ENCODE data around the gene VAV3.
A peak's percentile ranks its signal among the peaks of the same experiment; 100 is the strongest.

VAV3 gene

DNA sequence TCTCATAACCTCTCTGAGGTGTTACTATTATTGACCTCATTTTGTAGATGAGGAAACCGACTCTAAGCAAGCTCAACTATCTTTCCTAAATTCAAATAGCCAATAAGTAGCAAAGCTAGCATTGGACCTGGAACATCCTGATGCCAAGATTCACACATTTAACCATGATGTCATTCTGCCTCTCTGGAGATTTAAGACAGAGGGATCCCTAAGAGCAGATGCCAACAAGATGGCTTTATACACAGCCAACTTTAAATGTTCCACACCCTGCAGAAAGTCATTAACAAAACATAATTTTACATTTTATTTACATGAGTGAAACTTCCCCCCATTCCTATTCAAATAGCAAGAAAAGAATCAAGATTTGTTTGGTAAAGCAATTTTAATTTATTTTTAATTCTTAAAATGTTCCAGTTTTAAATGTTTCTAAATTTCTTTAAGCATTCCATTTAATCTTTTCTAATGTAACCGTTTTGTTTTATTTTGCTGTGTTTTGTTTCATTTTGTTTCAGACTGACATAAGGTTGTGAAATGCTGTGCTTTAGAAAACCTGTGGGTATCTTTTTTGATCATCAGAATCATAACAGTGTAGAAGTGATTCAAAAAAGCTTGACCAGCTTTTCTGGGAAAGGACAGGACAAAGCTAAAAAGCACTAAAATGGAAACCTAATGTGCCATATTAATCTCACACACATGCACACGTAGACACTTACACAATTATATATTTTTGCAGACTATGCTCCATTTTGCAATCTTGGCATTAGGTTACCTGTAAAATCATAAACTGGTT lies 7.6 kb upstream of the VAV3 start:
- no peak for DNase-seq

DNA sequence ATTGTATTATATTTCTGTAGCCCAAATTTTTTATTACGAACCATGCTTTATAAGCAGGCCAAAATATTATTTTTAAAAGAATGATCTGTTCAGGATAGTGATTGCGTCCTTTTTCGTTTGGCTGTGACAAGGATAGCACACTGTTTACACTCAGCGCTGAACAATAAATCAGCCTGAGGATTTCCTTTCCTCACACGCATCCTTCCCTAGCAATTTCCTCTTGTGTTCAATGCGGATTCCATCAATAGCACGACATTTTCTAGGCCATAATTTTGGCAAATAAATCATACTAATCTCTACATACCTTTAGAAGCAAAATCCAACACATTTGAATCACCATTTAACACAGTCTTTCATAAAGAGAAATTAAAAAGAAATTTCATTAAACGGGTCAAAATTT lies 1.6 kb upstream of the VAV3 start:
- DNase-seq = no peak

DNA sequence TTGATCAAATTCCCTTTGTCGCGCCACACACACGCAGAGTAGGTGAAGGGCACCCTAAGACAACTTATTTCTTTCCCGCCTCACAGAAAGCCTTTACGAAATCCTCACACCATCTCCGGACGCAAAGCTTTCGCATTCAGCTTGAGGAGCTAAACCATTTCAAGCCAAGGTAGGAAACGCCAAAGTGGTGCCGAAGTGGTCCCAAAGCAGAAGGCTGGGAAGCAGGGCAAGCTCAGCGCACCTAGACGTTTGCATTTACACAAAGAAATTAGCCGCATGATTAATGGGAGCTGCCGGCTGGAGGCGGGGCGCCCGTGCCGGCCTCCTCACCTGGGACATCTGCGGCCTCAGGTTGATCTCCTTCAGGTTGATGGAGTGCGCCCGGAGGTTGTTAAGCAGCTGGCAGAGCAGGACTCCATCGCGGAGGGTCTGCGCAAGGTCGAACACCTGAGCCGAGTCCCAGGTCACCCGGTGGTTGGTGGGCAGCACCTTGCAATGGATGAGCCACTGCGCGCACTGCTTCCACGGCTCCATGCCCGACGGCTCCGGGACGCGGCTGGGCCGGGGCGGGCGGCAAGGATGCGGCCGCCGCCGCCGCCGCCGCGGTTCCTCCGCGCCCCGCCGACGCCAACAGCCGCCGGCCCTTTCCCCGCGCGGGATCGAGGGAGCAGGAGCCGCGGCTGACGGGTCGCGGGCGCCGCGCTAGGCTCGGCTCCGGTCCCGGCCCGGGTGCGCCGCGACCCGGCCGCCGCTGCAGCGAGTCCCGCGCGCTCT lies 457 bp downstream of the VAV3 start:
- DNase-seq = no peak

DNA sequence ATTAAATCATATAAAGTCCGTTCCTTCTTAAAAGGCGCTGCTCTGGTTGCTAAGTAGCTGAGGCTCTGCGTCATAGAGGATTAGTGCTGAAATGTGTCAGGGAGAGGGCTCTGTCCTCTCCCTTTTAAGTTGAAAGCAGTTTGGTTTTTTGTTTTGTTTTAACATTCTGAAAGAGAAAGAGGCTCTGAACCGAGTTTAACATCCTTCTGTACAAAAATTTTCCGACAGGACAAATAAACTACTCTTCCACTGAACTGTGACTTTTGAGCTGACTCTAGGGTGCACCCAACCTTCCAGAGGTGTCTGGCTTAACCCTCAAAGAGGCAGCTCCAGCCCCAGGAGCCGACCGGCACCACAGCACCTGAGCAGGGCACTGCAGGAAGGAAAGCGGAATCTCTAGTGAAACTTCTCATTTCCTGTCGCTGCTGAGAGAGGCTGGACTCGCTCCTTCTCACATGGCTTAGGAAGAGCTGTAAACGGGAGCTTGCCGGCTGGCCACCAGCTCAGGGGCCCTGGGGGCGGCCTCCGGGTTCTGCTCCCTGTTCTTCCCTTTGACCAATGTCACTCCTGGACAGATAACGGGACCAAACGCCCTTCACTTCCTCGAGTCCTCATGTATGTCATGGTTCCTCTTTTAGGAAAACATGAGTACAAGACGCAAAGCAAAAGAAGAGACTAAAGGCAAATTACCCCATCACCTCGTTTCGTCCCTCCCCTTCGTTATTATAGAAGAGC lies 1.2 kb downstream of the VAV3 start:
- DNase-seq = no peak

DNA sequence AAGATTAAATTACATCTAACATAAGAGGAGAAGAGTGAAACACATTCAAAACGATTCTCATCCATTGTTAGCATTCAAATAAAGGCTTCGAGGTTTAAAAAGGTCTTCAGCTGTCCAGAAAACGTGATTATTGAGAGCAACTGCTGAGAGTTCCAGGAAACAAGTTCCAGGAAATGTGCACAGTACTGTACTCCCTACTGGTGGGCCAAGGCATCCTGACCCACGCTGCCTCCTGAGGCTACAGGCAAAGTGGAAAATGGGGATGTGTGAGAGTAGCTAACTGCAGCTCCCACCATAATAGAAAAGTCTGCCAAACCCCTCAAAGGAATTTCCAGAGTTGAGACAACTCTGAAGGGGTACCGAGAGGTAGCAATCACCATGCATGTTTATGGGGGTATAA lies 2.0 kb downstream of the VAV3 start:
- no peak for DNase-seq

DNA sequence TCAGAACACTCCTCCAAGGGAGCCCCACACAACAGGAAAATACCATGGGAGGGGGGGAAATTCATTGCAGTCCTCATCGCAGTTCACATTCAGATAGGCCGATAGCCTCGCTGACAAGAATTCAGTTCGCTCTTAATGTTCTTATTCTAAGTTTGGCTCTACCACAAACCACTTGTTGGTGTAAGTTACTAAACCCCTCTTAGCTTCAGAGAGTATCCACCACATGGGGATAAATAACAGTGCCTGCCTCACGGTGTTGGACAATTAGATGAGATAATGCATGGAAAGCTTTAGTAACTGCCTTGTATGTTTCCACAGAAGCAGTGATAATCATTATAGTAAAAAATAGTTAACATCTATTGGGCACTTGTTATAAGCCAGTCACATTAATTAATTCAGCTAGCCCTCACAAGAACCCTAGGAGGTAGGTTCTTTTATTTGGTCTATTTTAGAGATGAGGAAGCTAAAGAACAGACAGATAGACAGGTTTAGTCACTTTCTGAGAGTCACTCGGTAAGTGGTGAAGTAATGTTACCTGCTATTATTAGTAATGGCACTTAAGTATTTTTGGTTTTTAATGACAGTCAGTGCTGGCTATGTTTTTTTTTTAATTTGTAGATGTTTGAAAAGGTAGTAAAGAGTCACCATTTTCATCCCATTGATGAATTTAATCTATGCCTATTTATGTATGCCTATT lies 10.1 kb downstream of the VAV3 start:
- DNase-seq = no peak

DNA sequence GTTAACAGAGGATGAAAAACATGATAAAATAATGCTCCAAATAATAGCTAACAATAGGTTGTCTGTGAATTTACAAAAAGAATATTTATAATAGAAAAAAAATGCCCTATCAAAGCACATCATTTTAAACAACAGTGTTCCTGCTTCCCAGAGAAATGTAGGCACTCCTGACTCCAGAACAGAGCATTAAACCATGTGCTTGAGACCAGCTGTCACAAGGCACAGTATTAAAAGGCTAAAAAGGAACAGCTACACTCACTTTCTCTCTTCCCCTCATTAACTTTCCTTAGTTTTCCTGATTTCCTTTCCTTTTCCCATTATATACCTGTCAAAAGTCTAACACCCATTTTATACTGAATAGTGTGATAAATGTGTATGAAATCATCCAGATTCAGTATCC lies 10.9 kb downstream of the VAV3 start:
- no peak for DNase-seq

DNA sequence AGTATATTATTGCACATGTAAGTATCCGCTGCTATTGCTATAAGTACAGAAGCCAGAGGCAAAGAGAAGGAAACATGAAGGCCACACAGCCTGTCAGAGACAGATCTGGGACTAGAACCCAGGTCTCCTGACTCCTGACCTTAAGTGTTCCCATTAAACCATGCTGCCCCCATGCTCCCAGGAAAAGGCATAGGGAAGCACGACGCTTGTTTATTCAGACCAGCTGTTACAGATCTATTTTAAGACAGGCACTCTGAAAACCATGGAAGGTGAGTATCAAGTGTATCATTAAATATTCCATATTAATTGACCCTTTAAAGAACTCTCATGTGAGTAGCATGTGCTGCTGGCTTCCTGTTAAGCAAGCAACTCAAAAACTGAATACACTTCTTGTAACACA lies 11.4 kb downstream of the VAV3 start:
- DNase-seq = no peak

DNA sequence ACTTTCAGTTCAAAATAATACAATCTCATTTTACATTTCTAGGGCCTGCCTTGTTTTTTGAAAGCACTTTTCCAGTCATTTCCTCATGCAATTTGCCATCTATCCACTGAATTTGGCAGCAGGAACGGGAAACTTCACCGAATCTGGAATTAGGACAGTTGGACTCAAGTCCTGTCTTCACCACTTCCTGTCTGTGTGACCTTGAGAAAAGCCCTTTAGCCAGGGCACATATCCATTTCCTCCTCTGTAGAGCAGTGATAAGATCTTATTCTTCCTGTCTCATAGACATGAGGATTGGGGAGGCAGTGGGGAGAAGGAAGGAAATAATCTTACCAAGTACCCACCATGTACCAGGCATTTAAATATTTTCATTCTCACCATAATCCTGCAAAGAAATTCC lies 12.0 kb downstream of the VAV3 start:
- DNase-seq = no peak

DNA sequence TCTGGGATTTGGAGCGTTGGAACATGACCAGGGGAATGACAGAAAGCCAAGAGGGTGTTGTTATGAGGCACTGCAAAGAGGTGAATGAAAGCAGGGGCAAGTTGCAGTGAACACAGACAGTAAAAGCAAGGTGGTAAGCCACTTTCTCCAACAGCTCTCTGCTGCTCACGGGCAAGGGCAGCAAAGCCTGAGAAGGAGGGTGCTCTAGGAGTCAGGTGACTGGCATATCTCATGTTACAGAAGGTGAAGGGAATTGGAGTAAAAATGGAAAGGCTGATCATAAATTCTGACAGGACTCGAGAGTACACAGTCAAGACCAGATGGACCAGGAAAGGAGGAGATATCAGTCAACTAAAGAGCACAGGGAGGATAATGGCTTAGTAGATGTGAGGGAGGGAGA lies 14.5 kb downstream of the VAV3 start:
- no peak for DNase-seq

DNA sequence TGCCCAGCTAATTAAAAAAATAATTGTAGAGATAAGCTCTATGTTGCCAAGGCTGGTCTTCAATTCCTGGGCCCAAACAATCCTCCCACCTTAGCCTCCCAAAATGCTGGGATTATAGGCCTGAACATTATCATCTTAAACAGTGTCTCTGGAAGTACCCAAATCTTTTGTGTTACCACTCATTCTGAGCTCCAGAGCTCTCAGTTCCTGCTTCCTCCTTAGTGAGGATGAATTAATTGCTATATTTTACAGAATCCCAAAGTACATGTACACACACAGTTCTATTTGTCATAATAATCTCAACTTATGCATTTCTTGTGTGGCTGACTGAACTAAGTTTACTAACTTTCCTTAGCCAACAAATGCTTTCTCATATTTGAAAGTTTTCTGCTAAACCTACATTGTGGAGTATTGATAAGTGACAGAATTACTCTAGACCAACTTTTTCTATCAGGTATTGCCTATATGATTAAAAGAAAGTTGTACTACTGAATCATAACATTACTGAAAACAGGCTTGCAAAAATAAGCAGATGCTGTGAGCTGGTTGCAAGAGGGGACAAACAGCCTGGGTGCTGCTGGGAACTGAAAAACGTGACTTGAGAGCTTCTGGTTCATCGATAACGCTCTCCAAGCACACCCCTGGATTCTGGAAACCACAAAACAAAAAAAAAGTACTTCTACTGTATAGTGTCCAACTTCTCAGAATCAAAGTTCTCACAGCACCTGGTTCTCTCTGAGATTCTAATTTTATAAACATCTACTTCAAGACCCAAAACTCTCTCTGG lies 15.3 kb downstream of the VAV3 start:
- no peak for DNase-seq

DNA sequence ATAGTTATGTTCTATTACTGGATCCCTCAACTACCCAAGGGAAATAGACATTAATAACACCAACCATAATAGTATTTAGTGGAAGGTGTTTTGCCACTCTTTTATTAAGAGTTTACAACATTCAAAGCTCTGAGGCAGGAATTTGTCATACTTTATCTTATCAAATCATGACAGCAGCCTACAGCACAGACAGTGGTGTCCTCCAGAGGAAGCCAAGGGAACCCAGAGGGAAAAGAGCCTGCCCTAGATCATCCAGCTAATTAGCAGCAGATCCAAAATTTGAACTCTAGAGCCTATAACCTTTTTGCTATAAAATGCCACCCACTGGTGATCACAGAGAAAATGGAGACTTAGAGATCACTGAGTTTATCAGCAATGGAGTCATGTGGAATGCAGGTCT lies 18.2 kb downstream of the VAV3 start:
- DNase-seq = no peak

DNA sequence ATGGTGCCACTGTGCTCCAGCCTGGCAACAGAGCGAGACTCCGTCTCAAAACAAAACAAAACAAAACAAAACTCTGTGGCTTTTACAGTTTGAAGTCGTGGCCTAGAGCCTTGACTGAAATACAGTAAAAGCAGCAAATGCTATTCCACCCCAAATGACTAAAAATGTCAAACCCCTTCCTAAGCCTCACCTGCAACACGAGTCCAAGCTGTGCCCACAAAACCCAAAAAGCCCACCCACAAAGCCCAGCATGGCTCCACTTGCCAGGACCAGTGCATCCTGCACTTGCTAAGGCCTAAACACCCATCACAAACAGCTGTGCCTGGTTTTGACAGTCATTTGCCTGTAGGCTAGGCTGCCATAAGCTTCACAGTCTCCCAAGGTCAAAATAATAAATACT lies 21.3 kb downstream of the VAV3 start:
- no peak for DNase-seq

DNA sequence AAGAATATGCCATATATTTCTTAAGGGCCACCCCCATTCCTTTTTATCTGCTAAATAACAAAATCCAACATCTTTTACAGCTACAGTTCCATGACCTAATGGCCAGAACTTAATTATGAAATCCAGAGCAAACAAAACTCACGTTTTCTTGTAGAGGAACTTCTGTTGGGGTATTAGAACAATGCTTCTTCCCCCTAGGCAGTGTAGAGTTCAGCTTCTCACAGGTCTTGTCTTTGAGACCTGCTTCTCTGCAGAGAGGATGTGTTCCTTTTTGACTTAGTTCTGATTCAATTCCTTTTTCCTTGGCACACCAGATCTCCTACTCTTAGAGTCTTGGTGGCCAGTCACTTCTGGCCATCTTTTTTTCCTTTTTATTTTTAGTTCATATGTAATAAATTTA lies 22.2 kb downstream of the VAV3 start:
- DNase-seq = no peak

DNA sequence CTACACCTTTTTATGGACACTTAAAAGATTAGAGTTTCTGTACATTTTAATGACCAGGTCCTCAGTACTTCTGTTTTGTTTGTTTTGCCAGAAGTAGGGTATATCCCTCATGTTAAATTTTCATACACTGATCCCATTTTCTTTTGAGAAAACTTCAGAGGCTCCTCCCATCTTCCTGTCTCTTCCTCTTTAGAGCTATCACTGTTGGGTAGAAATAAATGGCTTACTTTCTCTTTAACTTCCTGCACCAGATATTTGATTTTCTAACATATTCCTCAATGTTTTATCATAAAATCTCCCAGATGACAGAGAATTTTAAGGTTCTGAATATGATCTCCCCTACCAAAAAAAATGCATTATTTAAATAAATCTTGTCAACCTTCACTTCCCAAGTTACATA lies 23.4 kb downstream of the VAV3 start:
- no peak for DNase-seq

DNA sequence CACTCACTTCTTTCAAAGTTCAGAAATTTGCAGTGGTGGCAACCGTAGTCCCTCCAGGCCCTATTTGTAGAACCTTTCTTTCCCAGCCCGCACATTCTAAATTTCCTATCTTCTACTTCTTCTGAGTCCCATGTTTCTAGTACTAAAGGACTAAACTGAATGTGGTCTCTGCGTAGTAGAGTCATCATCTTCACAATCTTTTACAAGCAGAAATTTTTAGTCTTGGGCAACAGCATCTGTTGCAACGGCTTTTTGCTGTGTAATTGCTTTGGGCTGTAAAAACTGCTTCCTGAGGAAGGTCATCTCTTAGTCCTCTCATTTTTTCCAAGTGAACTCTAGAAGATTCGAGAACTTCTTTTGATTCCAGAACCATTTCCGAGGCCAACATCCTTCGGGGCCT lies 23.9 kb downstream of the VAV3 start:
- no peak for DNase-seq

DNA sequence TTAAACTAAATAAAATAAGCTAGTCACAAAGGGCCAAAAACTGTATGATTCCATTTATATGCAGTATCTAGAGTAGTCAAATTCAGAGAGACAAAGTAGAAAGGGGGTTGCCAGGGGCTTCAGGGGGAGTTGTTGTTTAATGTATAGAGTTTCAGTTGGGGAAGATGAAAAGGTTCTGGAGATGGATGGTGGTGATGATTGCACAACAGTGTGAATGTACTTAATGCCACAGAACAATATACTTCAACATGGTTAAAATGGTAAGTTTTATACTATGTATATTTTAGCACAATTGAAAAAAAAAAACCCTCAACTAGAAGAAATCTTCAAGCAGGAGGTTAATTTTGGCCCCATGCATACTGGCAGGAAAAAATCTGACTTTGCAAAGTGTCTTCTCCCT lies 24.3 kb downstream of the VAV3 start:
- no peak for DNase-seq

DNA sequence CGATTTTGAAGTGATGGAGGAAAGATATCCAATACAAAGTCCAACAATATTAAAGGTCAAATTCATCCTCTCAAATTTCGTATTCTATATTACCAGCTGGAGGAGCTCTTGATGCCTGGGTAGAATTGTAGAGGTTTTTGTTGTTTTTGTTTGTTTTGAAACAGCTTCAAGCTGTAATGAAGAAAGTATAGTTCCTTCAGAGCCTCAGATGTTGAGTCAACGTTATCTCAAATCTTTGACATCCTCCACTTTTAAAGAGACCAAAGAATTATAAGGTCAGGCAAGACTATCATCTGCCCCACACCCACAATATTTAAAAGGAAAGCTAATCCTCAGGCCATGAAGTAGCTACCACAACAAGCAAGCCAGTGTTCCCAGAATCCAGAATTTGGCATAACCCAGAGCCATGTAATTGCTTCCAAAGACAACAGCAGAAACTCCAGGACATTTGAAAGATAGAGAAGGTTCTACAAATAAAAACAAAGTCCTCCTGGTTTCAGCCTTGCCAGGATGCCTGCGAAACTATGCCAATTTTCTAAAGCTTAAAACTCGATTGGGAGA lies 24.9 kb downstream of the VAV3 start:
- DNase-seq = no peak

DNA sequence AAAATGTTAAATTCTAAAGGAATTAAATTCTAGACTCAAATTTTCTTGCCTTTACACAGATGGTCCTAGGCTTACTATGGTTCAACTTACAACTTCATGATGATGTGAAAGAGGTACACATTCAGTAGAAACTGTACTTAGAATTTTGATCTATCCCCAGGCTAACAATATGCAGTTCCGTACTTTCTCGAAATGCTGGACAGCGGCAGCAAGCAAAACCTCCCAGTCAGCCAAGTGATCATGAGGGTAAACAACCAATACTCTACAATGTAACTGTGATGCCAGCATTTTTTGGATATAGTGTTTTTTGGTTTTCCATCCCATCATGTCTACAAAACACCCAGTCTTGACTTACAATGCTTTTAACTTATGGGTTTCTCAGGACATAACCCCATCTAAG lies 25.7 kb downstream of the VAV3 start:
- DNase-seq = no peak

DNA sequence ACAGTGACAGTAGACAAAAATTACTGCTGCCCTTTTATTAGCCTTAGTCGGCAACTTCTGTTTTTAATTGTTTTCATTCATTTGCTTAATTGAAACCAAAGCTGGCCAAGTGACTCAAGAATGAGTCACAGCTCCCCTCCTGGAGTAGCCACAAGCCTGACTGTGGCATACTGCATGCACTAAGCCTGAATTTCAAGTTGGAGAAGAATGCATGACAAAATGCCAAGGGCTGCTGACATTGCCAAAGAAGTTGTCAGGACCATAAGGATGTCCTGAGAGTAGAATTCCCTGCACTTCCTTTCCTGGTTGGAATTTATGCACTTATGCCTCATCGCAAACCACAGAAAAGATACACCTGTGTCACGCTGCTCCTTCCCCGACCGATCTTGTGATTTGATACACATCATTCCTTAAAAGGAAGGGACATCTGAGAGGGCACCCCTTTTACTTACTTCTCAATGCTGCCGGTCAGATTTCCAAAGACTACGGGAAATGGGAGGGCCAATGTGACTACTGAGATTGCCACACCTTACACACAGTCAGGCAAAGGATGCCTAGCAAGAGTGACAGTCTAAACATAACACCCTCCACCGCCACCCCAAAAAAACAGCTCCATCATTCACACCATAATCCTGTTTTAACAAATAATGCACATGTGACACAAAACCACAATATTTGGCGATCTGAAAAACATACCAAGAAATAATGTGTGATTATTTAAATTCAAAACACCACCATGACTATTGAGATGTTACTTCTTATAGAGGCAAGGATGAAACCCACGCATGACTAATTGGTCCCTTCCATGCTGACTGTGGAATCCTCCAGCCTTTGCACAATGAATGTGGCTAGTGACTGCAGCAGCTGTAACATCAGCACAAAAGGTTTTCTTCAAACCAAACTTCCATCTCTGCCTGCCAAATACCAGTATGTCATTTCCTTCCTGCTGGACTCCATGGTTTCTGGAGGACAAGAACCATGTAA lies 28.2 kb downstream of the VAV3 start:
- peak; percentile 53 to 77 for DNase-seq
